Stimulated activated naive CD4-positive, alpha-beta T cell (primary cell): ENCODE measurements around the gene MYRF.

Source experiments
- DNase-seq, 6 experiments: peaks; one replicate each; lab custom pipeline; 2025; lab: John Stamatoyannopoulos, UW

MYRF gene

DNA sequence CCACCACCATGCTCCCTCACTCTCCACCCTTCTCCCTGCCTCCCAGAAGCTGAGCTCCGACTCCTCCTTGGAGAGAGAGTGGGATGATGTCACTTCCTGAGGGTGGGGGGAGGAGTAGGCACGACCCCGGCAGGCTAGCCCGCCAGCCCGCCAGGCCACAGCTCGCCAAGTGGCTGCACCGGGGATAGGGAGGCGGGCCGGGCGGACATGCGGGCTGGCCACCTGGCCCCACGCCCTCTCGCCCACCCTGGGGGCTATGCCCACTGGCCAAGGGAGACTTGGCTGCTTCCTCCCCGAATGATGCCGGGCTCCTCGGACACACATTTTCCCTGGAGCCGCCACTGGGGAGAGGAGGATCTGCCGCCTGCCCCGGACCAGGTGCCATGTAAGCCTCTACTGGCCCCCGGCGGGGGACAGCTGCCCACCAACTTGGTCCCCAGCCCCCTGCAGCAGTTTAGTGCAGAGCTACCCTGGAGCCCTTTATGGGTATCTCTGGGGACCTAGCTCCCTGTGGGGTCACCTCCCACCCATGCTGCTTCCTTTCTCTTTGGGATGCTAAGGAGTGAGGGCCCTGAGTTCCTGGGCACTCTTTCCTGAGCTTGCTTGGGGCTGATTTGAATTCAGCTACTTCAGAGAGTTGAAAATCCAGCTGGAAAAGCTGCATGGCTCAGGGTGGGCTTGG lies 33.7 kb upstream of the MYRF start:
- DNase-seq = no peak

DNA sequence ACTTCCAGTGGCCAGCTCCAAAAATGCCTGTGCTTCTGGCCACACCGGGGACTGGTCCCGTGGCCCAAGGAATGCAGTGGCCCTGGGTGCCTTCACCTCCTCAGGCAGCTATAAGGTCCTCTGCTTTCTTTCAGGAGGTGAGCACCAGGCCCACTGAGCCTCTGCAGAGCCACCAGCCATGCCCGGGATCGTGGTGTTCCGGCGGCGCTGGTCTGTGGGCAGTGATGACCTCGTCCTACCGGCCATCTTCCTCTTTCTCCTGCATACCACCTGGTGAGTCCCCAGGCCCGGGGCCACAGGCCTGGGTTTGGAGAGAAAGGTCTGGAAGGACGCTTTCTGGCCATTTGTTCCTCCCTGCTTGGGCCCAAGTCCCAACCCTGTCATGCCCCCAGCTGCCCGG lies 32.5 kb upstream of the MYRF start:
- DNase-seq = no peak

DNA sequence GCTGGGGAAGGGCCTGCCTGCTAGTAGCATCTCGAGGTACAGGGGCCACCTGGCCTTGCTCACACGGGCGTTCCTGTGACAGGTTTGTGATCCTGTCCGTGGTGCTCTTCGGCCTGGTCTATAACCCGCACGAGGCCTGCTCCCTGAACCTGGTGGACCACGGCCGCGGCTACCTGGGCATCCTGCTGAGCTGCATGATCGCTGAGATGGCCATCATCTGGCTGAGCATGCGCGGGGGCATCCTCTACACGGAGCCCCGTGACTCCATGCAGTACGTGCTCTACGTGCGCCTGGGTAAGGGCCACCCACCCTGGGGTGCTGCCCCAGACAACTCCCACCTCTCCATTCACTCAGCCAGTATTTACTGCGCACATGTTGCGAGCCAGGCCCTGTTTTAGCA lies 31.8 kb upstream of the MYRF start:
- DNase-seq = no peak

DNA sequence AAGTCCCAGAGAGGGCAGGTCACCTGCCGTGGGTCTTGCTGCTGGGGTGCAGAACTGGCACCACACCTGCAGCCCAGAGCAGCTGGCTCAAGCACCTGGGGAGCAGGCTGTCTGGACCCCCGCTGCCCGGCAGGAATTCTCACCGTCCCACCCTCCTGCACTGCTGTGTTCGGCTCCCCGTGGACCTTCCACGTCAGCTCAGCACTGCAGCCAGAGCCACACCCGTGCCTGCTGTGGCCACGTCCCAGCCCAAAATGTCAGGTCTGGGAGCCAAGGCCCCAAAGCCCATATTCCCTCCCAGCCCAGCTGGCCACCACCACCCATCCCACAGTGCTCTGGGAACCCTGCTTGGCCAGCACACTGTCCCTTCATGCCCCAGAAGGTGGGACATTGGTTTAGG lies 28.0 kb upstream of the MYRF start:
- no peak for DNase-seq

DNA sequence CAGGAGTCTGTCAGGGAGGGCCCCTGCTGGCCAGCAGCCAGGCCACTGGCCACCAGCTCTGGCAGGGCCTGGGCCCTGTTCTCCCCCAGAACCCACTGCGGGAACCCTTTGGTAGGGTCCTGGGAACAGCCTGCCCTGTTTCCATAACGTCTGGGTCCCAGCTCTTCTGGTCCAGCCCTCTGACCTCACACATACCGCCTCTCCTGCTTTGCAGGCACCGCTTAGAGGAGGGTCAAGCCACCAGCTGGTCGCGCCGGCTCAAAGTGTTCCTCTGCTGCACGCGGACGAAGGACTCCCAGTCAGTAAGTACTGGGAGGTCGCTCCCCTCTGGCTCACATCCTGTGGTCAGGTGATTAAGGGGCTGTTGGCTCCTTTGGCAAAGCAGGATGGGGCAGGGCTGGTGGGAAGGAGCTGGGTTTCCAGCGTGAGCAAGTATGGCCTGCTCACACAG lies 26.6 kb upstream of the MYRF start:
- no peak for DNase-seq

DNA sequence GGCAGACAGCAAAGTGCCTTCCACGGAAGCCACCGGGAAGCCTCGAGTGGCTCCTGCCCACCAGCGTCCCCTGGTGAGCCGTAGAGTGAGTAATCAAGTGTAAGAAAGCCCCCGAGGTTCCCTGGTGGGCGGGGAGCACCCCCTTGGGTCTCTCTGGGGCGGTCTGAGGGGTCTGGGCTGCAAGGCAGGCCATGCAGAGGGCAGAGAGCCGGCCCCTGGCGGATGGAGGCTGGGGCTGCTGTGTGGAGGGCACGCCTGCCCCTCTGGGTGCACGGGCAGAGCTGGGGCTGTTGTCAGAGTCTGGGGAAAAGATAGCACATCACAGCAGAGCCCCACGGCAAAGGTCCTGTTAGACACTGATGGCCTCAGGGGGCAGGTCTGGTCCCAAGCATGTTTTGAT lies 25.7 kb upstream of the MYRF start:
- no peak for DNase-seq

DNA sequence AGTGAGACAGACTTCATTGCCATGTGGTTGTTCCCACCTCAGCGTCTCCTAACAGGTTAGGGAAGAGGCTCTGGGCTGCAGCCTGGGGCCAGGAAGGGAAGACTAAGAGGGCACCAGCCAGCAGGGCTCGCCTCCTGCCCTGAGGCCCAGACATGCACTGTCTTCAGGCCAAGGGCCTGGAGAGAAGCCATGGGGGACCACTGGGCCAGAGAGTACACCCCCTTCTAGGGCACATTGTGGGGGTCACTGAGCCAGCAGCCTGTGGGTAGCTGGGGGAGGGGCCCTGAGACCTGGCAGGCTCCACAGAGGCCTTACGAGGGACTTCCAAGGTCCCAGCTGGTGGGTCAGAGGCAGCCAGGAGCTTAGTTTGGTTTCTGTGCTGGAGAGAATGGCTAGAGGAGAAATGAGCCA lies 25.0 kb upstream of the MYRF start:
- no peak for DNase-seq

DNA sequence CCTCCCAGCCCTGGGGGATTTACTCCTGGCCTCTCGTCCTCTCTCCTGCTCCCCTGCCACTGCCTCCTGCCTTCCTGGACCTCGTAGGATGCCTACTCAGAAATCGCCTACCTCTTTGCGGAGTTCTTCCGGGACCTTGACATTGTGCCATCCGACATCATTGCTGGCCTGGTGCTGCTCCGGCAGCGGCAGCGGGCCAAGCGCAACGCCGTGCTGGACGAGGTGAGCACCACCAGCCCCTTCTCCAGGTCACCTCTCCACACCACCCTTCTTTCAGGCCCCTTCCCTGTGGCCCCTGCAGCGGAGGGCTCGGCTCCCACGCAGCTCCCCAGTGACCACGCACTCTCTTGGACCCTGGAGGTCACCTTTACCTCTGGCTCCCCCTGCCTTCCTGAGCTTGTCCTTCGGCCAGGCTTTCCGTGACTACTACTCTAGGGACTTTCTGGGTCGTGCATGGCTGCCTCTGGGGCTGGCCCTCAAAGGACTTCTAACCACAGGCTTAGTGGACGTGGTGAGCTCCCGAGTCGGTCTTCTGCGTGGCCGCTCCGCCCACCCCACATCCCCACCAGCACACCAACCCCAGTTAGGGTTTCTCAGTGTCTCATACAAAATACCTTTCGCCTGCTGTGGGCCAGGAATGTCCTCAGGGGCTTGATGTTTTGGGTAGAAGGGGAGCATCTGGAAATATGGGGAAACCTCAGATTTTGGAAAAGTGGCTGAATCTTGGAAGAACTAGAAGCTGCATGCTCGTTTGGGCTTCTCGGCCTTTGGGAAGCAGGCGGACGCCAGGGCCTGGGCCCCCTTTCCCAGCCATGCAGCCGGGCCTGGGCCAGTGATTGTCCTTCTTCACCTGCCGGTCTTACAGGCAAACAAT lies 24.1 kb upstream of the MYRF start:
- no peak for DNase-seq

DNA sequence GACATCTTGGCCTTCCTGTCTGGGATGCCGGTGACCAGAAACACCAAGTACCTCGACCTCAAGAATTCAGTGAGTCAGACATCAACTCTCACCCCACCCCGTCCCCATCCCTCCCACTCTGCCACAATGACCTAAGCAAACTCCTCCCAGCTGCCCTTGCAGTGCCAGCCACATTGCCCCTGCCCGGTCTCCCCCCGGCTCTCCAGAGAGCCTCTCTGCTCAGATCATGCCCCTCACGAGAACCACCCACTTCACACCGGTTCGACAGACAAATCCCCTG lies 23.6 kb upstream of the MYRF start:
- no peak for DNase-seq

DNA sequence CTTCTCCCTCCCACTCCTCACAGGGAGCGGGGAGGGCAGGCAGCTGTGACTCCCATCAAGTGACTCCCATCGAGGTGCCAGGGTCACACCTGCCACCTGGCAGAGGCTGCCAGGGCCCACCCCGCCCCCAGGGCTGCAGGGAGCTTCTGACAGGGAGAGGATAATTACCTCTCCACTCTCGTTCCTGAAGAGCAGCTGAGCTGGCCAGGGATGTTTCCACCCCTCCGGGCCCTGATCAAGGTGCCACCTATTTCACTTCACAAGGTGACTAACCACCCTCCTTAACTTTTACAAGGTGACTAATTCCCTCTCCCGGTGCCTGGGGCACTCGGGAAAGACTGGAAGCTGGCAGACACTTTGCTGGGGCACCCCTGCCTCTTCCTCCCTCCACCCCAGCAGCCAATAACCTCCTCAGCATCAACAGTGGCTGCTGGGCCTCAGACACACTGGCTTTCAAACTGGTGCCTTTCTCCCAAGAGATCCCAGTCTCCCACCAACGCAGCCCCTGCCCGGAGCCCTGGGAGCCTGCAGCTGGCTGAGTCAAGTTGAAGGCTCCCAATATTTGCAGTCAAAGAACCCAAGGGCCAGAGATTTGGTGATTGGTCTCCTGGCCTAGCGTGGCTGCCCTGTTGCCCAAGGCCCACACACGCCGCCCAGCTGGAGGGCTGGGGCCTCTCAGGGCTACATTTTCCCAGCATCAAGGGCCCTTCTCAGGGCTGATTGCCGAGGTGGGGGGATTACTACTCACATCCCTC lies 22.0 kb upstream of the MYRF start:
- no peak for DNase-seq

DNA sequence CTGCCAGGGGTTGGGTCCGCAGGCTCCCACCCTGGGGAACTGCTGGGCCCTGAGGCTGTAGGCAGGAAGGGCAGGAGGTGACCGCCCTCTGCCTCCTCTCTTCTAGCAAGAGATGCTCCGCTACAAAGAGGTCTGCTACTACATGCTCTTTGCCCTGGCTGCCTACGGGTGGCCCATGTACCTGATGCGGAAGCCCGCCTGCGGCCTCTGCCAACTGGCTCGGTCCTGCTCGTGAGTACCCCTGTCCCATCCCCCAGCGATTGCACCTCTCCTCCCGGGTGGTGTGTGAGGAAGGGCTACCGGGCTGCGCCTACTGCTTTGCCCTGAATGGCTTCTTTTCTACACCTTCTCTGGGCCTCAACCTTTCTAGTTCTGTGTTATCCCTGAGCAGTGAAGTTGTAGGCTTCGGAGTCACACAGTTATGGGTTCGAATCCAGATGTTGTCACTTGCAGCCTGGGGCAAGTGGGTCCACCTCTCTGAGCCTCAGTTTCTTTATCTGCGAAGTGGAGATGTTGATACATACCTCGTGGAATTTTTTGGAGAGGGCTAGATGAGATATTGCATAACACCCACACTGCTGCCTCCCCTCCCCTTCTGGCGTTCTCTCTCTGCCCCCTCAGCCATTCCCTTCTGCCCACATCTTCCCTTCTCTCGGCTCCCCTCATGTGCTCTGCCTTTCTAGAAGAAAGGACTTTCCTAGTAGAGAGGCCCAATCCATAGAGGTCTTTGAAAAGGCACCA lies 21.1 kb upstream of the MYRF start:
- DNase-seq = no peak

DNA sequence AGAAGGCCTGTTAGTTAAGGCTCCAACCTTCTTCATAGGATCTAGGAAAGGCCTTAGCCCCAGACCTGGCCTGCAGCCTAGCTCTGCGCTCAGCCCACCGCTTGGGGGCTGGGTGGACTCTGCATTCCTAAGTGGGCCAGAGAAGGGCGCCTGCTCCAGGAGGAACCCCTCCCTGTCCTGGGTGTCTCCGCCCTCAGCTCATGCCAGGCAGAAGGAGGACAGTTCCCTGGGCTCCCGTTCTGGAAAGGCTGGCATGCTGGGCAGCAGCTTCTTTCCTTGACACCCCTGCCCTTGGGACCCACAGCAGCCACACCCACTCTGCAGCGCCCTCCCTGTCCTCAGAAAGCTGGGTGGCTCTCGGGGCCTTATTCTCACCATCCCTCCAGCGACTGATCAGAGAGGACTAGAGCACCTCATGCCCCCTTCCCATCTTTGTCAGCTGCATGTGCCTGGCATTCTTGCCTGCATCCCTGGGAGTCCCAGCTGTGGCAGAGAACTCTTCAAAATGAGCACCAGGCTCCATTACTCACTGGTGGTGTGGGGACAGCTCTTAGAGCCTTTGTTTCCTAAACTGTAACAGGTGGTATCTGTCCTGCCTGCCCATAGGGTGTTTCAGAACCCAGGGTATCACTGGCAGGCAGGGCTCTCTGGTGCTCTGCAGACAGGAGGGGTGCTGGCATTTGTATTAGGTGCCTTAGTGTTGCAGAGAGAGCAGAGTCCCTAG lies 20.3 kb upstream of the MYRF start:
- DNase-seq = no peak

DNA sequence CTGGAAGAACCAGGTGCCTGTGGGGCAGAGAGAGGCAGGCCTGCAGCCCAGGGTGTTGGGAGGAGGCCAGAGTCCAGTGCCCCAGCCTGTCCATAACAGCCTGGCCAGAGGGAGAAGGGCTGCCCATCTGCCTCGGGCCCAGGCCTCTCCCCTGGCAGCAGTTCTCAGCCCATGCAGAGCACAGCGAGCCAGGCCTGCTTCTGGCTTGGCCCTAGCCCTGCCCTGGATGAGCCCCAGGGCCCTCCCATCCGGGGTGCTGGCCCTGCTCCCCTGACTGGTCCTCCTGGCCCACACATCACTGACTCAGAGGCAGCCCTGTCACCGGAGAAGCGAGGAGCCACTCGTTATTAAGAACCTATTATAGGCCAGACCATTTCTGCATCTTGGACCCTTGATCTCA lies 19.7 kb upstream of the MYRF start:
- no peak for DNase-seq

DNA sequence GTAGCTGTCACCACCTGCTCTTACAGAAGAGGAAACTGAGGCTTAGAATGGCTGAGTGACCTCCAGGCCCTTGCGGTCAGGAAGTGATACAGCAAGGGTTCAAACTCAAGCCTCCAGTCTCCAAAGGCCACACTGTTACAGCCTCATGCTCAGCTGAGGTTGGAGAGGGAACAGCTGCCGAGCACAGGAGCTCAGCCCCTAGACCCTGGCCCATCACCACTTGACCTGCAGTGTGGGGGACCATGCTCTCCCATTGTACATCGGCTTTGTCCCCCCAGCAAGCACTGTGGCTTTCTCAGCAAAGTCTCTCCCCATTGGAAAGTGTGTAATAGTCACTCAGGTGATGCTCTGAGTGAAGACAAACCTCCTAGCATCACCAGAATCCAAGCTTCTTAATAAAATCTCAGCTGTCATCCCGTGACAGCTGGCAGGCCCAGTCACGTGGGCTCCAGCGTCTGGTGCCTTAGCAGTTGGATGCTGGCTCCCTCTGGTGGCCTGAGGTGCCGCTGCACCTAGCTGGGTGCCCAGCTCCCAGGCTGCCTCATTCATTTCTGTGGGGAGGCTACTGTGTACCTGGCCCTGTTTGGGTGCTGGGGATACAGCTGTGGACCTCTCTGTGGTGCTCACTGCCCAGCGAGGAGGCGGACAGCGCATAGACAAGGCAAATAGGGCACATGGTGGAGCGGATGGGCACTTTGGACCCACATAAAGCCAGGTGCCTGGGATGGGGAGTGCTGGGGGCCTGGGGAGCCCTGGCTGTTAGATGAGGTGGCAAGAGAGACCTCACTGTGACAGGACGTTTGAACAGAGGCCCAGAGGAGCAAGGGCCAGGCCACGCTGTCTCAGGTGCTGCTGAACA lies 19.1 kb upstream of the MYRF start:
- peak; percentile 57 to 82 (median 76) for DNase-seq

DNA sequence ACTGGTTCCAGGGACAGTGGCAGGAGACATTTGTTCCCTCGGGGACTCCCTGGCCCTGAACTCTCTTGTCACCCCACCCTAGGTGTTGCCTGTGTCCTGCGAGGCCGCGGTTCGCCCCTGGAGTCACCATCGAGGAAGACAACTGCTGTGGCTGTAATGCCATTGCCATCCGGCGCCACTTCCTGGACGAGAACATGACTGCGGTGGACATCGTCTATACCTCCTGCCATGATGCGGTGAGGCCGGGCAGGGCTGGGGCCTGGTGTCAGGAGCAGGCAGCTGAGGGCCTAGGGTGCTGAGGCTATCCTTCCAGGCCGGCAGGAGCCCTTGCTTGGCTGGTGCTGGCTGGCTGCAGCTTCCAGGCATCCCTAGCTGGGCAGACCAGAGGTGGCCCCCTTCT lies 17.7 kb upstream of the MYRF start:
- DNase-seq = no peak

DNA sequence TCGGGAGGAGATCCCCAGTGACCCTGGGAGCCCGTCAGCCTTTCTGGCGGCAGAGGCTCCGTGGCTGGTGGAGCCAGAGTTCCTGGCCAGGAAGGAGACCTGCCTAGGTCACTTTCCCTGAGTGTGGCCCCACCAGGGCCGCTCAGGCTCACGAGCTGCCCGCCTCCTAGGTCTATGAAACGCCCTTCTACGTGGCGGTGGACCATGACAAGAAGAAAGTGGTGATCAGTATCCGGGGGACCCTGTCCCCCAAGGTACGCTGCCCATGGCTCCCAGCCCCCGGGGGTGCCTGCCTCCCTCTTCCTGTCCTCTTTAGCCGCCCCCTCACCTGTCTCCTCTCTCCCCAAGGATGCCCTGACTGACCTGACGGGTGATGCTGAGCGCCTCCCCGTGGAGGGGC lies 17.0 kb upstream of the MYRF start:
- DNase-seq = no peak

DNA sequence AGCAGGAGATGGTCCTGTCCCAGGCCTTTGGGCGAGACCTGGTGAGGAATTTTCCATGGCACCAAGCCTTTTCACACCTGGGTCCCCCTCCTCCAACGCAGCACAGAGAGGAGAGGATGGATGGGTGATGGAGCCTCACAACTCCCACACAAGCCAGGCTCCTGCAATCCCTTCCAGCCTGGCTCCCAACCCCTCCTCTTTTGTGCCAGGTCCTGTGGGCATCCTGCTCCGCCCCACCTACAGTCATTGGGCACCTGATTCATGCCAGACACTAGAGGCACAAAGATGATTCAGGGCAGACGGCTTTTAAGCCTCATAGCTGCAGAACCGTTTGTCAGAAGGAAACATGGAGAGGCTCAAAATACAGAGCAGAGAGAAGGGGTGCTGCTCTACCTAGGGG lies 16.1 kb upstream of the MYRF start:
- no peak for DNase-seq

DNA sequence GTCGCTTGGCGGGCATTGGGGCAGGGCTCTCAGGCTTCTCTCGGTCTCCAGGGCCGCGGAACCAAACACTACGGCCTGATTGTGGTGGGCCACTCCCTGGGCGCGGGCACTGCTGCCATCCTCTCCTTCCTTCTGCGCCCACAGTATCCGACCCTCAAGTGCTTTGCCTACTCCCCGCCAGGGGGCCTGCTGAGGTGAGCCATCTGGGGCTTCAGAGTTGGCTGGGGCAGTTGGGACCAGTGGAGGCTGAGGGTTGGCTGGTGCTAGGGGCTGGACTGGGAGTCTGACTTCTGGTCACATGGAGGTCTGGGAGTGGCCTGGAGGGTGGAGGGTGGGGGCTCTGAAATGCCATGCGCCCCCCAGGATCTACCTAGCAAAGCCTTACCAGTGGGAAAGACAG lies 15.3 kb upstream of the MYRF start:
- DNase-seq = no peak

DNA sequence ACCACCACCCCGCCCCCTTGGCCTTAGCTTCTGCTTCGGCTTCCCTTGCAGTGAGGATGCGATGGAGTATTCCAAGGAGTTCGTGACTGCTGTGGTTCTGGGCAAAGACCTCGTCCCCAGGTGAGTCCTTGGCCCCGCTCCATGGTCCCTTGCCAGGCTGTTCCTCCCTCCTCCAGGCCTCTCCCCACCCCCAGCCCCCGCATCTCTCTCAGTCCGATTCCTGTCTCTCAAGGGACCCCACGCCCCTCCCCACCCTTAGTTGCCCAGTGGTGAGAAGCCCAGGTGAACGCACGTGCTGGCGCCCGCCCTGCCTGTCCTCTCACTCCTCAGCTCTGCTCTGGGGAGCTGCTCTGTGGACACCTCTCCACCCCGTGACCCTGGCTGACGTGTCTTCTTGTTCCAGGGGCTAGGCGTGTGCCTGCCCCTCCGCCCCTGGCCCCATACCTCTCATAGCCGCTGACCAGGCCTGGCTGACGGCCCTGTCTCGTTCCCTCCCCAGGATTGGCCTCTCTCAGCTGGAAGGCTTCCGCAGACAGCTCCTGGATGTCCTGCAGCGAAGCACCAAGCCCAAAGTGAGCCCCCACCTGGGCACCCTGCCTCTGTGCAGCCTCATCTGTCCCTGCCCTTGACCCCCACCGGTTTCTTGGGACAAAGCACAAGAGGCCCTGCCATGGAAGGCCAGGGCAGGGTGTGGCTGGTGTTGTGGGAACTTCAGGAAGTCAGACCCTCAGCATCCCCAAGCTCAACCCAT lies 14.6 kb upstream of the MYRF start:
- no peak for DNase-seq

DNA sequence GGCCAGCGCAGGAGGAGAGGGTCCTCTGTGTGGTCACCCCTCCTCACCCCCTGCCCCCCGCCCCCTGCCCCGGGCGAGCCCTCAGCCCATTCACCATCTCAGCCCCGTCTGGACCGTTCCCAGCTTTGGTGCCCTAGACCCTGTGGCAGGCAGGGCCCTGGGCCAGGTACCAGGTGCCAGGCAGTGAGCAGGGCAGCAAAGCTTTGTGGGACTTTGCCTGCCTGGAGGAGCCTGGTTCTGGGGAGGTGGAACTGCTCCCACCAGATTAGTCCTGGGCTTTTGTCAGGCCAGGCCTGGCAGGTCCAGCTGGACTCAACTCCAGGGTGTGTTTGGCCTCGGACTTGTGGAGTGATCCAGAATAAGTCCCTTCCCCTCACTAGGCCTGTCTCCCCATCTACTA lies 13.7 kb upstream of the MYRF start:
- DNase-seq = no peak
